Measurements from ENCODE around the gene ZNF385B. TPM values are rescaled to one million over a fixed set of nuclear protein-coding genes. Genes with fewer than 3 reads are reported as not detected.
A peak's percentile ranks its signal among the peaks of the same experiment; 100 is the strongest.

Gene ZNF385B
- total and polyA plus RNA-seq, 3 donors from 2014 or later: 28.1 to 40.3 (median 37.4) TPM

DNA sequence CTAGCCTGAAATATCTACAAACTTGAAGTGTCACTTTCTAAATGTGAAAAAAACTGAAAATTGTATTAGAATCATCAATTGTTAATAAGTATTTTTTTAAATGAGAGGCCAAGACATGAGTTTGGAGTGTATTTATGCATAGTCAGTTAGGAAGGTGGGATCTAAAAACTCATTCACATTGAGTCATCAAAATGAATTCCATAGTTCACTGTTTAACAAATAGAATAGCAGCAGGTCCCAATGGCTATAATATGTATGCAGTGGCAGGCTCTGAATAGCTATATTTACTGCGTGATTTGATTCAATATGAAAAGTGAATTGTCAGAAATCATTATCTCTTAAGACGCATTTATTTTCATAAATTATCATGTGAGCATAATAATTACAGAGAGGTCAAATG lies 256.1 kb downstream of the ZNF385B start:
- TF ChIP-seq, protein P1, sequence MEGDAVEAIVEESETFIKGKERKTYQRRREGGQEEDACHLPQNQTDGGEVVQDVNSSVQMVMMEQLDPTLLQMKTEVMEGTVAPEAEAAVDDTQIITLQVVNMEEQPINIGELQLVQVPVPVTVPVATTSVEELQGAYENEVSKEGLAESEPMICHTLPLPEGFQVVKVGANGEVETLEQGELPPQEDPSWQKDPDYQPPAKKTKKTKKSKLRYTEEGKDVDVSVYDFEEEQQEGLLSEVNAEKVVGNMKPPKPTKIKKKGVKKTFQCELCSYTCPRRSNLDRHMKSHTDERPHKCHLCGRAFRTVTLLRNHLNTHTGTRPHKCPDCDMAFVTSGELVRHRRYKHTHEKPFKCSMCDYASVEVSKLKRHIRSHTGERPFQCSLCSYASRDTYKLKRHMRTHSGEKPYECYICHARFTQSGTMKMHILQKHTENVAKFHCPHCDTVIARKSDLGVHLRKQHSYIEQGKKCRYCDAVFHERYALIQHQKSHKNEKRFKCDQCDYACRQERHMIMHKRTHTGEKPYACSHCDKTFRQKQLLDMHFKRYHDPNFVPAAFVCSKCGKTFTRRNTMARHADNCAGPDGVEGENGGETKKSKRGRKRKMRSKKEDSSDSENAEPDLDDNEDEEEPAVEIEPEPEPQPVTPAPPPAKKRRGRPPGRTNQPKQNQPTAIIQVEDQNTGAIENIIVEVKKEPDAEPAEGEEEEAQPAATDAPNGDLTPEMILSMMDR (IDR thresholded peaks at IDR 0.05): no peak
- intact Hi-C loops (cut with DNase I; ENCODE audit: low total_unique reads): no loop called here
- Histone ChIP-seq H3K4me3 (no peak overlapping the region), H3K27me3 (no peaks in the 10 kb centered on the region), H3K36me3 (ENCODE audit: low read depth, missing control alignments) (no peaks in the 10 kb centered on the region), H3K4me1 (no peaks in the 10 kb centered on the region), H3K27ac (no peak overlapping the region), H3K9me3 (no peaks in the 10 kb centered on the region)
- DNase-seq: no peak
- 92 to 94% methylated on average over 2 of the region's 2 CpGs for WGBS, 2 donors

DNA sequence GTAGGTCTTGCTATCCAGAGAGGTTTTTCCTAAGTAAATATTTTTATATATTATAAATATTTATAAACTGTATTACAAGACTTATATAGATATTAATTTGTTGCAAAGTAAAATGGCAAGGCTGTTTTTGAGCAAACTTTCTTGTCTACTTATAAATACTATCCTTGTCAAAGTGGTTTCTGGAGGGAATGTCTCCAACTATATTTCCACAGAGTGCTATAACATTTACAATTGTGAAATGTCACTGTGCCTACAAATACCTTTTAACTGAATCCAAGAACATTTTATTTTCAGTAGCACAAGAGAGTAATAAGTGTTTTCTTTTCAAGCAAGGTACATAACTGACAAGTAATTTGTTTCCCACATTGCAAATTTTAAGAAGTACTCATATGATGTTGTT lies 256.8 kb downstream of the ZNF385B start:
- DNase-seq: no peak
- TF ChIP-seq, protein P1 (IDR thresholded peaks at IDR 0.05): no peak
- no peak for TF ChIP-seq POLR2A (IDR thresholded peaks at IDR 0.05)
- no peak overlapping the region for H3K27ac ChIP-seq
- H3K36me3 ChIP-seq (ENCODE audit: low read depth, missing control alignments): no peaks in the 10 kb centered on the region
- no peaks in the 10 kb centered on the region for H3K4me1 ChIP-seq
- no peaks in the 10 kb centered on the region for H3K9me3 ChIP-seq
- no peak overlapping the region for H3K4me3 ChIP-seq
- intact Hi-C loops (cut with DNase I; ENCODE audit: low total_unique reads): no loop called here
- H3K27me3 ChIP-seq: no peaks in the 10 kb centered on the region

DNA sequence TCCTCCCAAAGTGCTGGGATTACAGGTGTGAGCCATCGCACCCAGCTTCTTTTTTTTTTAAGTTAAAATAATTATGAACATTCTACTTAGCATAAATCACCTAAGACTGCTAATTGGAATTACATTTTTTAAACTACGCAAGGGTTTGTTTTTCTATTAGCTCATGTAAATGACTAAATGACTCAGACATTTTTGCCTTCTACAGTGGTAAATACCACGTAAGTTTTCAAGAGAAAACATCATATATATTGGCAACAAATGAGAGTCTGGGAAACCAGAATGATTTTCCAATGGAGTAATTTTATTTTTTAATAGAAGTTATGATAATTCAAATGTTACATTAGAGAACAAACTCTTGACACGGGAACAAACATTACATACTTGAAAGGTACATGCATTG lies 259.0 kb downstream of the ZNF385B start:
- Histone ChIP-seq H3K4me3 (no peak overlapping the region), H3K4me1 (no peaks in the 10 kb centered on the region), H3K9me3 (no peaks in the 10 kb centered on the region), H3K27ac (no peak overlapping the region), H3K36me3 (ENCODE audit: low read depth, missing control alignments) (no peaks in the 10 kb centered on the region), H3K27me3 (no peaks in the 10 kb centered on the region)
- DNase-seq: no peak
- intact Hi-C loops (cut with DNase I; ENCODE audit: low total_unique reads): no loop called here
- WGBS, 2 donors: 92 to 96% methylated on average over 4 of the region's 4 CpGs
- TF ChIP-seq, protein P1 (IDR thresholded peaks at IDR 0.05): no peak
- no peak for TF ChIP-seq POLR2A (IDR thresholded peaks at IDR 0.05)

DNA sequence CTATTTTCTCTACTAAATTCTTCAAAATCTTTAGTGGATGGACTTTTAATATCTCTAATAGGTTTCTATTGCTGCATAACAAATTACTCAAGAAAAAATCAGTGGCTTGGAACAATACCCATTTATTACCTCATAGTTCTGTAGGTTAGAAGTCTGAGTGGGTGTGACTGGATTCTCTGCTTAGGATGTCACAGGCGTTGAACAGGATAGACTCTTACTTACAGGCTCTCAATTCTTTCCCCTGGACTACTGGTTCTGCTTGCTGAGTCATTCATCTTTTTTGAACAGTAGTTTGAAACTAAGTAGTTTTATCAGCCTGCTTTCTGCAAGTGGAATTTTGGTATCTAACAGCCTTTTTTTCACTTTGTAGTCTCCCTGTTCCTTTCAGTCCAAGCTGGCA lies 265.4 kb downstream of the ZNF385B start:
- H3K9me3 ChIP-seq: no peaks in the 10 kb centered on the region
- H3K27ac ChIP-seq: peak overlapping the region in 1 of 2 donors; percentile 1
- no peaks in the 10 kb centered on the region for H3K27me3 ChIP-seq
- no peaks in the 10 kb centered on the region for H3K4me1 ChIP-seq
- no peak for DNase-seq
- intact Hi-C loops (cut with DNase I; ENCODE audit: low total_unique reads): no loop called here
- WGBS, 2 donors: 63 to 95% methylated on average over 1 of the region's 1 CpG
- TF ChIP-seq, protein P1 (IDR thresholded peaks at IDR 0.05): no peak
- no peak for TF ChIP-seq POLR2A (IDR thresholded peaks at IDR 0.05)
- no peaks in the 10 kb centered on the region for H3K36me3 ChIP-seq (ENCODE audit: low read depth, missing control alignments)
- H3K4me3 ChIP-seq: no peak overlapping the region

DNA sequence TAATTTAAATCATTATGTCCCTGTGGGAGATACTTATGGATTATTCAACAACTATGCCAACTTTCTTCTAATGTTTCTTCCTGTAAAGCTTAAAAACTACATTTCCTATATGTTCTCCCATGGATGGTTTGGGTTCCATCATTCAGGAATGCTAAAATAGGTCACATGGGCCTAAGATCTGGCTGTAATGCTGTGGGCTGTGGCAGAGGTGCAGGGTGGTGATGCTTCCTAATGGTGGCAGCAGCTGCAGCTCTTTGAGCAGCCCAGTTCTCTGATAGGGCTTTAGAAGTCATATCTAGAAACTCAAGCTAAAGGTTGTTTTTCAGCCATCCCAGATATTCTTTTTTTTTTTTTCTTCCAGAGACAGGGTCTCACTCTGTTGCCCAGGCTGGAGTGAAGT lies 266.1 kb downstream of the ZNF385B start:
- no peak for DNase-seq
- Histone ChIP-seq H3K9me3 (no peaks in the 10 kb centered on the region), H3K4me3 (no peak overlapping the region), H3K27ac (no peak overlapping the region), H3K27me3 (no peaks in the 10 kb centered on the region), H3K36me3 (ENCODE audit: low read depth, missing control alignments) (no peaks in the 10 kb centered on the region), H3K4me1 (no peaks in the 10 kb centered on the region)
- intact Hi-C loops (cut with DNase I; ENCODE audit: low total_unique reads): no loop called here
- TF ChIP-seq, protein P1 (IDR thresholded peaks at IDR 0.05): no peak
- TF ChIP-seq POLR2A (IDR thresholded peaks at IDR 0.05): no peak
